IPS DF 6.9 (cell line): Measurements from ENCODE around the gene SPCS3.
"Not testable (repeated sequence)": the region's sequence is repeated elsewhere in the genome, so short reads cannot be mapped to it uniquely, and the experiment has no call there.

Experiments
- DNase-seq: peaks from one replicate; pipeline ENCODE4 v3.0.0-alpha.2; 2013; ENCODE audit warnings: low read depth, low spot score
- H3K27ac ChIP-seq: one replicate; pipeline ENCODE4 v1.5.1; 2013; ENCODE audit warnings: low read length, control low read depth
- H3K27me3 ChIP-seq: 2 replicates; pipeline ENCODE4 v1.6.1; 2013; ENCODE audit warnings: mild to moderate bottlenecking, low read length; ENCODE audit not compliant: control insufficient read depth, insufficient read depth
- H3K36me3 ChIP-seq: 2 replicates; pipeline ENCODE4 v1.6.1; 2013; ENCODE audit warnings: low read length; ENCODE audit not compliant: control insufficient read depth, insufficient read depth
- H3K4me1 ChIP-seq: 2 replicates; pipeline ENCODE4 v1.6.1; 2013; ENCODE audit warnings: low read length; ENCODE audit not compliant: control insufficient read depth, insufficient read depth
- H3K4me3 ChIP-seq: 2 replicates; pipeline ENCODE4 v1.5.1; 2013; ENCODE audit warnings: mild to moderate bottlenecking, low read length
- H3K9me3 ChIP-seq: 2 replicates; pipeline ENCODE4 v1.6.1; 2013; ENCODE audit warnings: low read length, inconsistent platforms; ENCODE audit not compliant: control insufficient read depth, insufficient read depth
- WGBS: extraction: QIAGEN DNeasy Blood & Tissue Kit; methylation state at CpG from one replicate; pipeline ENCODE4 v1.1.7; 2013; ENCODE audit warnings: mixed read lengths, missing lambda C conversion rate; ENCODE audit not compliant: insufficient read length, insufficient coverage; 5-methylcytosine and 5-hydroxymethylcytosine counted together

The SPCS3 gene

GRCh38 chr4:176288020-176288419, 31.7 kb upstream of the SPCS3 start:
- no peak for DNase-seq
- Histone ChIP-seq H3K27ac (no peak overlapping the region), H3K27me3 (no peaks in the 10 kb centered on the region), H3K4me3 (no peak overlapping the region), H3K4me1 (no peaks in the 10 kb centered on the region), H3K9me3 (no peaks in the 10 kb centered on the region), H3K36me3 (no peaks in the 10 kb centered on the region)

- Histone ChIP-seq H3K27ac (no peak overlapping the region), H3K4me3 (no peak overlapping the region), H3K27me3 (no peaks in the 10 kb centered on the region), H3K36me3 (no peaks in the 10 kb centered on the region), H3K4me1 (no peaks in the 10 kb centered on the region), H3K9me3 (no peaks in the 10 kb centered on the region)
- no peak for DNase-seq
- no CpG with 5 or more reads among the region's 6 CpGs for WGBS
Measured at GRCh38 chr4:176289561-176289960, 30.2 kb upstream of the SPCS3 start.

- no peaks in the 10 kb centered on the region for H3K36me3 ChIP-seq
- no peak for DNase-seq
- no peaks in the 10 kb centered on the region for H3K9me3 ChIP-seq
- H3K27ac ChIP-seq: no peak overlapping the region
- H3K4me1 ChIP-seq: no peaks in the 10 kb centered on the region
- WGBS: no CpG with 5 or more reads among the region's 3 CpGs
- no peak overlapping the region for H3K4me3 ChIP-seq
- H3K27me3 ChIP-seq: no peaks in the 10 kb centered on the region
Measured at GRCh38 chr4:176290520-176290919, 29.2 kb upstream of the SPCS3 start.

- H3K9me3 ChIP-seq: no peaks in the 10 kb centered on the region
- no peaks in the 10 kb centered on the region for H3K4me1 ChIP-seq
- no peak overlapping the region for H3K4me3 ChIP-seq
- H3K27ac ChIP-seq: no peak overlapping the region
- no peaks in the 10 kb centered on the region for H3K27me3 ChIP-seq
- WGBS: no CpG with 5 or more reads among the region's 3 CpGs
- DNase-seq: no peak
- H3K36me3 ChIP-seq: no peaks in the 10 kb centered on the region
Measured at GRCh38 chr4:176291748-176292147, 28.0 kb upstream of the SPCS3 start.

GRCh38 chr4:176292920-176293319, 26.8 kb upstream of the SPCS3 start:
- Histone ChIP-seq H3K9me3 (no peaks in the 10 kb centered on the region), H3K4me3 (no peak overlapping the region), H3K27ac (no peak overlapping the region), H3K36me3 (no peaks in the 10 kb centered on the region), H3K27me3 (no peaks in the 10 kb centered on the region), H3K4me1 (no peaks in the 10 kb centered on the region)
- no CpG with 5 or more reads among the region's 1 CpG for WGBS
- no peak for DNase-seq

- Histone ChIP-seq H3K4me1 (no peaks in the 10 kb centered on the region), H3K27ac (no peak overlapping the region), H3K4me3 (no peak overlapping the region), H3K36me3 (no peaks in the 10 kb centered on the region), H3K27me3 (no peaks in the 10 kb centered on the region), H3K9me3 (no peaks in the 10 kb centered on the region)
- WGBS: no CpG with 5 or more reads among the region's 1 CpG
- DNase-seq: no peak
Measured at GRCh38 chr4:176293660-176294059, 26.1 kb upstream of the SPCS3 start.

- not testable (repeated sequence) for H3K27me3 ChIP-seq, DNase-seq, H3K36me3 ChIP-seq, H3K27ac ChIP-seq, H3K9me3 ChIP-seq, H3K4me1 ChIP-seq, H3K4me3 ChIP-seq
- WGBS: no CpG with 5 or more reads among the region's 5 CpGs
Measured at GRCh38 chr4:176295907-176296306, 23.9 kb upstream of the SPCS3 start.

- no CpG with 5 or more reads among the region's 6 CpGs for WGBS
- H3K9me3 ChIP-seq: no peaks in the 10 kb centered on the region
- H3K4me1 ChIP-seq: no peaks in the 10 kb centered on the region
- H3K27me3 ChIP-seq: no peaks in the 10 kb centered on the region
- DNase-seq: no peak
- no peak overlapping the region for H3K4me3 ChIP-seq
- H3K36me3 ChIP-seq: no peaks in the 10 kb centered on the region
- no peak overlapping the region for H3K27ac ChIP-seq
Measured at GRCh38 chr4:176298664-176299063, 21.1 kb upstream of the SPCS3 start.

GRCh38 chr4:176300036-176300435, 19.7 kb upstream of the SPCS3 start:
- peaks cover 3% of the 10 kb centered on the region for H3K27me3 ChIP-seq
- no peak for DNase-seq
- H3K36me3 ChIP-seq: no peaks in the 10 kb centered on the region
- WGBS: no CpG with 5 or more reads among the region's 9 CpGs
- H3K4me3 ChIP-seq: no peak overlapping the region
- H3K27ac ChIP-seq: no peak overlapping the region
- H3K9me3 ChIP-seq: no peaks in the 10 kb centered on the region
- no peaks in the 10 kb centered on the region for H3K4me1 ChIP-seq

GRCh38 chr4:176300565-176300964, 19.2 kb upstream of the SPCS3 start:
- no peak overlapping the region for H3K27ac ChIP-seq
- no peaks in the 10 kb centered on the region for H3K4me1 ChIP-seq
- H3K4me3 ChIP-seq: no peak overlapping the region
- no peaks in the 10 kb centered on the region for H3K9me3 ChIP-seq
- H3K36me3 ChIP-seq: no peaks in the 10 kb centered on the region
- peaks cover 3% of the 10 kb centered on the region for H3K27me3 ChIP-seq
- DNase-seq: no peak

GRCh38 chr4:176302283-176303275, 17.2 kb upstream of the SPCS3 start:
- Histone ChIP-seq H3K27ac (no peak overlapping the region), H3K36me3 (no peaks in the 10 kb centered on the region), H3K27me3 (peaks cover 3% of the 10 kb centered on the region), H3K9me3 (no peaks in the 10 kb centered on the region), H3K4me1 (no peaks in the 10 kb centered on the region), H3K4me3 (no peak overlapping the region)
- WGBS: no CpG with 5 or more reads among the region's 2 CpGs
- DNase-seq: no peak
